ENCODE measurements around the gene TMEM219. TPM values are rescaled to one million over a fixed set of nuclear protein-coding genes. Genes with fewer than 3 reads are reported as not detected.

TMEM219 gene
- total and polyA plus RNA-seq, 10 of the 15 experiments (the other 5 are each of a cell fraction or from before 2014, with no cell fraction given) = 33.6 to 74.6 (median 56.5) TPM

DNA sequence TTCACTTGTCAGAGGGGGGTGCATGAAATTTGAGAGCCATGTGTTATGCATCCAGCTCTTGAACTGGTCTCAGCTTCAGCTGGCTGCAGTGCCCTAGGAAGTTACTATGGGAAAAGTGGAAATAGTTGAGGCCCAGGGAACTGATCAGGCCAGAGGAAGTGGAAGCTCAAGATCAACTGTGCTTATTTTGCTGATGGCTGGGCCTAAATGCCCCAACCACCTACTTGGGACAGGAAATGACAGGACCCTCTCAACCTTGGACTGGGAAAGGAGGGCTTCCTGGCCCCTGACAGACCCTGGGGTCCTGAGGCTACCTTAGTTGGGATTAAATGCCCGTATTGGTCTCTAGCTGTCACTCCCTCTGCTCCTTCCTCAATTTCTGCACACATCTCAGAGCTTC, 10.6 kb downstream of the TMEM219 start:
- in situ Hi-C loops (cut with MboI) = no loop called here
- 89% methylated on average over 1 of the region's 1 CpG for WGBS (ENCODE audit: insufficient coverage, insufficient replicate concordance, low lambda C conversion rate, missing lambda C conversion rate)
- Histone ChIP-seq H3K9me3 (replicated peaks; ENCODE audit: control insufficient read depth, insufficient read depth, low read length) (no peaks in the 10 kb centered on the region; the same call in 2 of the 3 replicates), H3K4me1 (ENCODE audit: control insufficient read depth, insufficient read depth, low read length) (peaks cover 9% of the 10 kb centered on the region; the same call in 1 of the 2 replicates), H3K27ac (ENCODE audit: control insufficient read depth, insufficient read depth) (no peak overlapping the region), H2AFZ (ENCODE audit: control insufficient read depth, low read depth, low read length) (no peak overlapping the region), H4K20me1 (ENCODE audit: control insufficient read depth, insufficient read depth) (no peaks in the 10 kb centered on the region), H3K9ac (ENCODE audit: control insufficient read depth, insufficient read depth, low read length) (no peak overlapping the region), H3K36me3 (ENCODE audit: control insufficient read depth in 2 of 2, insufficient read depth in 2 of 2, low read length in 1 of 2) (no peaks in the 10 kb centered on the region; a peak in 2 of 4 replicates), H3K4me3 (no peak overlapping the region), H3K4me2 (ENCODE audit: control insufficient read depth, insufficient read depth) (no peak overlapping the region), H3K27me3 (replicated peaks in 1 of 2; ENCODE audit: control insufficient read depth in 2 of 2, insufficient read depth in 2 of 2, low read length in 1 of 2) (no peaks in the 10 kb centered on the region), H3K79me2 (ENCODE audit: control insufficient read depth, insufficient read depth, low read length) (peaks cover 37% of the 10 kb centered on the region)
- BruUV-seq (replicated peaks) = no TSS peak
- intact Hi-C loops (cut with micrococcal nuclease; ENCODE audit: unreplicated experiment) = no loop called here
- POLR2A ChIA-PET = interaction anchor here (0.8 to 6.0 kb wide), 7 partner anchors 11 to 156 kb away, joined by 4 to 53 read pairs (median 9); partner anchors contain the start of genes INO80E, KCTD13, PAGR1 and TMEM219
- SMC1A ChIA-PET (ENCODE audit: uncharacterized antibody, unreplicated experiment) = interaction anchor here (1.0 to 2.8 kb wide), 6 partner anchors 8 to 124 kb away, joined by 3 to 20 read pairs (median 4); partner anchors contain the start of gene TMEM219
- RAD21 ChIA-PET (ENCODE audit: unreplicated experiment) = interaction anchor here (1.1 to 2.3 kb wide), 4 partner anchors 10 to 182 kb away, joined by 3 to 19 read pairs (median 5); partner anchors contain the start of genes HIRIP3, INO80E, KIF22 and TMEM219
- ATAC-seq (no peak), DNase-seq (ENCODE audit: low read depth, low spot score) (no peak), FAIRE-seq (no peak)
- TF ChIP-seq SMARCA5 (IDR thresholded peaks at IDR 0.05) = no peak
- TF ChIP-seq, protein P1, sequence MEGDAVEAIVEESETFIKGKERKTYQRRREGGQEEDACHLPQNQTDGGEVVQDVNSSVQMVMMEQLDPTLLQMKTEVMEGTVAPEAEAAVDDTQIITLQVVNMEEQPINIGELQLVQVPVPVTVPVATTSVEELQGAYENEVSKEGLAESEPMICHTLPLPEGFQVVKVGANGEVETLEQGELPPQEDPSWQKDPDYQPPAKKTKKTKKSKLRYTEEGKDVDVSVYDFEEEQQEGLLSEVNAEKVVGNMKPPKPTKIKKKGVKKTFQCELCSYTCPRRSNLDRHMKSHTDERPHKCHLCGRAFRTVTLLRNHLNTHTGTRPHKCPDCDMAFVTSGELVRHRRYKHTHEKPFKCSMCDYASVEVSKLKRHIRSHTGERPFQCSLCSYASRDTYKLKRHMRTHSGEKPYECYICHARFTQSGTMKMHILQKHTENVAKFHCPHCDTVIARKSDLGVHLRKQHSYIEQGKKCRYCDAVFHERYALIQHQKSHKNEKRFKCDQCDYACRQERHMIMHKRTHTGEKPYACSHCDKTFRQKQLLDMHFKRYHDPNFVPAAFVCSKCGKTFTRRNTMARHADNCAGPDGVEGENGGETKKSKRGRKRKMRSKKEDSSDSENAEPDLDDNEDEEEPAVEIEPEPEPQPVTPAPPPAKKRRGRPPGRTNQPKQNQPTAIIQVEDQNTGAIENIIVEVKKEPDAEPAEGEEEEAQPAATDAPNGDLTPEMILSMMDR (IDR thresholded peaks at IDR 0.05 in 2 of 3, conservative IDR thresholded peaks at IDR 0.05 in 1 of 3; ENCODE audit: control insufficient read depth in 2 of 3, extremely low read depth in 1 of 3, insufficient read depth in 1 of 3, low read depth in 3 of 3, low read length in 3 of 3) = no peak
- TF ChIP-seq TAF1 (IDR thresholded peaks at IDR 0.05; ENCODE audit: borderline replicate concordance, low read depth, low read length) = no peak
- no peak for TF ChIP-seq PAX8 (IDR thresholded peaks at IDR 0.05)
- no peak for TF ChIP-seq REST (IDR thresholded peaks at IDR 0.05; ENCODE audit: low read depth, low read length)
- no peak for TF ChIP-seq E4F1 (IDR thresholded peaks at IDR 0.05; ENCODE audit: borderline replicate concordance, partially characterized antibody)
- no peak for TF ChIP-seq WRNIP1 (IDR thresholded peaks at IDR 0.05; ENCODE audit: borderline replicate concordance, low read depth, low read length)
- no peak for TF ChIP-seq MYB (IDR thresholded peaks at IDR 0.05; ENCODE audit: borderline replicate concordance, low read depth, low read length)
- CTCF ChIA-PET = interaction anchor here (0.7 to 2.2 kb wide), 8 partner anchors 10 to 169 kb away, joined by 3 to 21 read pairs (median 5); partner anchors contain the start of genes HIRIP3, KCTD13, PAGR1 and TMEM219

Data from GM12878 (cell line).